SK-N-SH (cell line): ENCODE measurements around the gene CEP250.

Experiments used
- CTCF ChIP-seq: fragments of 200-600 bp; sonication (generic); IDR thresholded peaks from 2 replicates; pipeline ENCODE4 v1.6.1; 2017; ENCODE audit warnings: antibody characterized with exemption, mild to moderate bottlenecking, moderate library complexity
- EP300 ChIP-seq, 2 experiments: IDR thresholded peaks; 2 replicates each; pipeline versions ENCODE4 v1.4.0 to v1.6.1; 2012; ENCODE audit warnings: borderline replicate concordance in 1 of 2, low read depth in 1 of 2, low read length in 1 of 2
- FOXJ3 ChIP-seq: sonication (generic); formaldehyde crosslinking; IDR thresholded peaks from 2 replicates; pipeline ENCODE4 v1.5.1; 2020; ENCODE audit warnings: mild to moderate bottlenecking, missing genetic modification reagents
- GABPA ChIP-seq: IDR thresholded peaks from 2 replicates; pipeline ENCODE4 v1.4.0; 2012; ENCODE audit warnings: low read depth, mild to moderate bottlenecking
- MEF2A ChIP-seq: IDR thresholded peaks from 2 replicates; pipeline ENCODE4 v1.4.0; 2012; ENCODE audit warnings: low read depth, borderline replicate concordance
- RAD21 ChIP-seq: IDR thresholded peaks from 2 replicates; pipeline ENCODE4 v1.6.1; 2012; ENCODE audit warnings: mild to moderate bottlenecking, low read length
- REST ChIP-seq: IDR thresholded peaks from 2 replicates; pipeline ENCODE4 v1.6.1; 2012; ENCODE audit warnings: mild to moderate bottlenecking, low read depth, low read length, moderate library complexity
- TAF1 ChIP-seq: IDR thresholded peaks from 2 replicates; pipeline ENCODE4 v1.6.1; 2012; ENCODE audit warnings: low read depth, mild to moderate bottlenecking, low read length, moderate library complexity, borderline replicate concordance
- TCF12 ChIP-seq: IDR thresholded peaks from 2 replicates; pipeline ENCODE4 v1.4.0; 2012
- TEAD4 ChIP-seq: IDR thresholded peaks from 2 replicates; pipeline ENCODE4 v1.4.0; 2012; ENCODE audit warnings: mild to moderate bottlenecking, borderline replicate concordance; ENCODE audit not compliant: insufficient read depth
- USF1 ChIP-seq: IDR thresholded peaks from 2 replicates; pipeline ENCODE4 v1.4.0; 2012; ENCODE audit warnings: low read depth, borderline replicate concordance

- TF ChIP-seq USF1 (no peak), CTCF (no peak), MEF2A (no peak), EP300 (IDR thresholded peaks at IDR 0.05; ENCODE audit: borderline replicate concordance in 1 of 2, low read depth in 1 of 2, low read length in 1 of 2) (no peak), REST (no peak), GABPA (no peak), TCF12 (no peak), FOXJ3 (no peak), RAD21 (no peak), TAF1 (no peak), TEAD4 (no peak)
These were observed 22.1 kb upstream of the CEP250 start for GRCh38 chr20:35433337-35433736.
